Stimulated activated CD4-positive, alpha-beta T cell treated with anti-CD3 and anti-CD28 coated beads, Interleukin-1b, Interleukin-23, amount 100 ng/mL, for 48 hours (primary cell): ENCODE data around the gene PSRC1.
"Not testable (repeated sequence)": the region's sequence is repeated elsewhere in the genome, so short reads cannot be mapped to it uniquely, and the experiment has no call there.

Source experiments
- DNase-seq: peaks from one replicate; pipeline ENCODE4 v3.0.0-alpha.2; 2020

Gene PSRC1

GRCh38 chr1:109282952-109283747 lies at the start of gene PSRC1:
Gene PSRC1, minus strand, starts transcription at chr1:109283145.
- DNase-seq: peak; percentile 88

DNA sequence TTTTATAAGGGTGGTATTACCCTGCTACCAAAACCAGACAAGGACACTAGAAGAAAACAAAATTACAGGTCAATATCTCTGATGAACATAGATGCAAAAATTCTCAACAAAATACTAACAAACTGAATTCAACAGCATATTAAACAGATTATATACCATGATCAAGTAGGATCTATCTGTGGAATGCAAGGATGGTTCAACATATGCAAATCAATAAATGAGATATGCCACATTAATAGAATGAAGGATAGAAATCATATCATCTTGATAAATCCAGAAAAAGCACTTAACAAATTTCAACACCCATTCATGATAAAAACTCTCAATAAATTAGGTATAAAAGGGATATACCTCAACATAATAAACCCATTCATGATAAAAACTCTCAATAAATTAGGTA lies 48.2 kb upstream of the PSRC1 start:
- DNase-seq: no peak

DNA sequence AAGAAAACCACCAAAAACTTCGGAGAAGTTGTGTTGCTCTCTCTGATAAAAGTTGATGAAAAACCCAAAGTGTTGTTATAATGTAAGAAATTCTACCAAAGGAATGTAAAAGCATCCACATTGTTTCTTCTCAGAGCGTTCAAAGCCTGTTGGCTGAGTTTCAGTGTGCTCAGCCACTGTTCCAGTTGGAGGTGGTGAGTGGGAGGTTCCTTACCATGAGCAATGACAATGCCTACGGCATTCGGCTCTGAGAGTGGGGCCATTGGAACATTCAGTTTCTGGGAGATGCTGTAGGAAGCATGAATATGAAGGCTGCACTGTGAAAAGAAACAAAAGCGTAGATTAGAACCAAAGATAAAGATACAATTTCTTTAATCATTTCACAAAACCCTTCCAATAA lies 44.3 kb upstream of the PSRC1 start:
- DNase-seq: no peak

DNA sequence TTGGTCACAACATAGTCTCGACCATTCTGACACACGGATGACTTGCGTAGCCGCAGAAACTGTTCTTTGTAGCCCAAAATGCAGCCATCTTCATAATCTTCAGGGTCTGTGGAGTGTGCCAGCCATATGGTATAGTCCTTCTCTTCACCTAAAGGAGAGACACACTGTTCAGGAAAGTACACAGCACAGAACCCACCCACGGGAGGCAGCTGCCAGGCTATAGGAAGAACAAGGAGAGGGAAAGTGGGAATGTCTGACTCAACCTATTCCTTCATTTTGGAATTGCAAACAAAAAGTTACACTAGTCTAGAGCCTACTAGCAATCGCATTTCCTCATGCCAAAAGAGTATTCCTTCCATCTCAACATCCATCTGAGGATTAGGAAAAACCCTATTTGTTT lies 40.0 kb upstream of the PSRC1 start:
- no peak for DNase-seq

DNA sequence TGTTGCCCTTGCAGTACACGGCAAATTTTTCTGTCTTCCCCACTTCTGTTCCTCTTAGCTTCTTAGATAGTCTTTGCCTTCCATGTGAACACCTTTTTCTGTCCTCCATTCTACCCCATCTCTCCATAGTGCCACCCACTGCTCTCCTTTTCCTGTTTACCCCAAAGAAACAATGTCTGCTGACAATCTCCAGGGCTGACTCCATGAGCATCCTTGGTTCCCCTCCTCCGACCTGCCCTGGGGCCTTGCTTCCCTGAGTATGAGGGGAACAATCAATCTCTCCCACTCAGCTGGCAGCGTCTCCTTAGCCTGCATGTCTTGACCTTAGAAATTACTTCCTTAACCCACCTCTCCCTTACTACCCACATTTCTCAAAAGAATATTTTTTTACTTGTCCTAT lies 36.2 kb upstream of the PSRC1 start:
- DNase-seq: no peak

- no peak for DNase-seq
Observed at GRCh38 chr1:109316506-109316905, 33.6 kb upstream of the PSRC1 start.

GRCh38 chr1:109315288-109315687 lies 32.3 kb upstream of the PSRC1 start:
- no peak for DNase-seq

- no peak for DNase-seq
Observed at GRCh38 chr1:109314795-109315194, 31.9 kb upstream of the PSRC1 start.

DNA sequence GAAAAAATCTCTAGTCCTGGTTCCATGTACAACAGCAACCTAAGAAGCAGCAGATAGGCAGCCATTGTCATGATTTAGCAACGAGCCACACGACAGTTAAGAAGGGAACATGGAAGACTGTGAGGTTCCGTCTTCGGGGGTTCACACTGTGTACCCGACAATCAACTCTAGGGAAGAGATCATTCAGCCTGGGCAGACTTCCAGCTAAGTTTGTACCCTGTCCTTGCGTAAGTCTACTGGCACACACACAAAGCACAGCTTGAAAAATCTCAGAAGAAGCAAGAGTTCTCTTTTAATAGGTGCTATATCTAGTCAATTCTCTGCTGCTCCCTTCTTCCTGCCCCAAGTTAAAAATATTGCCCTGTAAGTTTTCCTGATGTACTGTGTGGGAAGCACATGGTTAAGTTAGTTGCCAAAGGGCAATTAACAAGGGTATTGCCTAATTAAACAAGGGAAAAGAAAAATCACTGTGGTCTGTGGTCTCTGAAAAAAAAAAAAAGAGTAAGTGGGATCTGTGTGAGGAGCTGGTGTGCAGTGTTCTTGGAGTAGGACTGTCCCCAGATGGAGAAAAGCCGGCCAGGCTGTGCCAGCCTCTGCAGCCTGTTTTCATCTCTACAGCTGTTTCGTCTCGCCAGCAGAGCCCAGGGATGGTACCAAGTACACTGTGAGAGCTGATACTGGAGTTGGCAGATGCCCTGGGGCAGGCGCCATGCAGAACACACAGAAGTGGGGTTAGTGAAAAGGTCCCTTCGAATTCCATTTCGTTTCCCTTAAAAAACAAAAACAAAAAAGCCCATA lies 30.2 kb upstream of the PSRC1 start:
- no peak for DNase-seq

DNA sequence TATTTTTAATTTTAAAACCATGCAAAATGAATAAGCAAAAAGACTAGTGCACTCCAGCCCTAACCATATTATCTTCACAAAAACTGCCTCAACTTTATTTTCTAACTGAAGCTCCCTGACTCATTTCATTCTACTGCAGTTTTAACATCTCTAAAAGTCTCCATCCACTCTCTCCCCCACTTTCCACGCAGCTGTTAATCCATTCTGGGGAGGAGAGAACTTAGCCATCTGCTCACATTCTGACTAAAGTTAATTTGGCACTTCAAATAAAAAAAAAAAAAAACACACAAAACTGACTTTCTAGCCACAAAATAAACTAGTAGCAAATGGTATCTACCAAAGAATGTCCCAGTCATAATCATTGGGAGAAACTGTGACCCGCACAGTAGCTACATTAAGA lies 29.3 kb upstream of the PSRC1 start:
- no peak for DNase-seq

GRCh38 chr1:109309347-109309746 lies 26.4 kb upstream of the PSRC1 start:
- no peak for DNase-seq

- DNase-seq: no peak
Observed at GRCh38 chr1:109307274-109308021, 24.5 kb upstream of the PSRC1 start.

GRCh38 chr1:109306832-109307273 lies 23.9 kb upstream of the PSRC1 start, which contains the start of gene MYBPHL:
Gene MYBPHL, minus strand, starts transcription at chr1:109307011. Its CDS starts 20 bp downstream, at chr1:109306991.
- DNase-seq: no peak

DNA sequence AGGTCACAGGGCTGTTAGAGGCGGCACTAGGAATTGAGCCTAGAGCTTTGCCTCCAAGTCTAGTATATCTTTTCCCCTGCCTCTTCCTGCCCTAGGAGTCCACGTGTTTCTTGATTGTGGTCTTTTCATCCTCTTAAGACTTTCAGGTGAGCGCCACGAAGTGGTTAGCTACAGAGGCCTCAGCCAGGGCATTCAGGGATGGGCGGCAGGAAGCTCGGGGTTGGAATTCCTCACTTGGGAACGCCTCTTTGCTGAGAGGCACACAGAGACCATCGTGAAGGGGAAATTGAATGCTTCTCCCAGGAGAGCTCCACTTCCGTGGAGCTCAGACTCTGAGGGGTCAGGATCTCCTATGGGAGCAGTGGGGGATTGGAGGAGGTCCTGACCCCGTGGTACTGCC lies 23.0 kb upstream of the PSRC1 start:
- DNase-seq: not testable (repeated sequence)

- DNase-seq: no peak
Observed at GRCh38 chr1:109304226-109304920, 21.4 kb upstream of the PSRC1 start.

- DNase-seq: no peak
Observed at GRCh38 chr1:109301874-109302273, 18.9 kb upstream of the PSRC1 start.

GRCh38 chr1:109300650-109301151 lies 17.8 kb upstream of the PSRC1 start:
- DNase-seq: no peak

DNA sequence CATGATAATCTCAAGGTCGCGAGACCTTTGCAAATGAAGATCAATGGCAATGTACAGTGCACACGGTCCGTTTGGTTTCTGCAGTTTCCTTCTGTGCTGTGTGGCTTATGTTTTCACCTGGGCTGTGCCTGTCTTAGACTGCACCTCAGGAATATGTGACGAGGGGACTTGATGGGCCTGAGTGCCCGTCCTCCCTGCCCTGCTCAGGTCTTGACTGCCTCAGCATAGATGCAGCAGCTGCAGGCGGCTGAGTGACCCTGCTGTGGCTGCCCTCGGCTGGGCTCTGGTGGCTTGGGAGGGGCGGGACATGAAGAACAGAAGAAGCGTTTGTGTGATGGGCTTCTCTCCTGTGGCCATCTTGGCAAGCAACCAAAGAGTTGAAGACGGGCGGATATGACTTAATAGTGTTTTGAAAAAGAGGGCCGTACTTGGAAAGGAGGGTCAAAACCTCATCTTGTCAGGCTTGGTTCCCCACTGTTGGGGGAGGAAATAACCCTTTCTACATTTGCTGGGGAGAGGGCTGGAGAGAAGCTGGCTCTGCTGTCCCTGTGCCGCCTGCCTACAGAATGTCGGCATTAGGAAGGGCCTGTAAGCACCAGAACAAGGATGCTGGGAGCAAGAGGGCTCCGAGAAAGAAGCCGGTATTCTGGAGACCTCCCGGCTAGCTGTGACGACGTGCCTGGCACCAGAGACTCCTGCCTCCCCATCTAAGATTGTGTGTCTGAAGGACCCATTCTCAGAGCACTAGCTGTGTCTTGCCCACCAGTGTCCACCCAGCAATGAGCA lies 16.8 kb upstream of the PSRC1 start:
- no peak for DNase-seq

- DNase-seq: peak; percentile 19
Observed at GRCh38 chr1:109298666-109299557, 16.0 kb upstream of the PSRC1 start.

DNA sequence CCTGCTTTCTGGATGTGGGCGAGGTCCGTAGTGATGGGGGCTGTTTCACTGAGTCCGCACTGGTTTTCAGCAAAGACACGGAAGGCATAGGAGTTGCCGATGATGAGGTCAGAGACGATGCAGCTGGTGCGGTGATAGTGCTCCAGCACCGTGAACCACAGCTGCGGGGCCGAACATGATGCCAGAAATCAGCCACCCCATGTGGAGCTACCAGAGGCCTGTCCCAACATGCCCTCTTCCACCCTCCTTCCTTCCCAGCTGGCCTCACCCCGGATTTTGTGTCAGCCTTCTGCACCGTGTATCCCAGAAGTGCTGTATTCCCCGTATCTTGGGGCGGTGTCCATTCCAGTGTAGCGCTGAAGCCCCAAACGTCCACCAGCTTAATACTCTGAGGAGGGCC lies 13.8 kb upstream of the PSRC1 start:
- DNase-seq: no peak
